Measurements from ENCODE around the gene ZFAND3.

ZFAND3 gene

GRCh38 chr6:37798436-37799262 lies 20.9 kb upstream of the ZFAND3 start:
- DNase-seq, result no peak

- no peak for DNase-seq
Observed at GRCh38 chr6:37799263-37799644, 20.3 kb upstream of the ZFAND3 start.

GRCh38 chr6:37800703-37801604 lies 18.6 kb upstream of the ZFAND3 start:
- no peak for DNase-seq

GRCh38 chr6:37801605-37801940 lies 18.0 kb upstream of the ZFAND3 start:
- DNase-seq, result no peak

GRCh38 chr6:37802810-37803209 lies 16.7 kb upstream of the ZFAND3 start:
- DNase-seq, result no peak

- no peak for DNase-seq
Observed at GRCh38 chr6:37804586-37804985, 14.9 kb upstream of the ZFAND3 start.

- no peak for DNase-seq
Observed at GRCh38 chr6:37806213-37806612, 13.3 kb upstream of the ZFAND3 start.

- DNase-seq, result peak; percentile 5
Observed at GRCh38 chr6:37807656-37808055, 11.9 kb upstream of the ZFAND3 start.

GRCh38 chr6:37809197-37809543 lies 10.4 kb upstream of the ZFAND3 start:
- DNase-seq, result no peak

- DNase-seq, result no peak
Observed at GRCh38 chr6:37812841-37813240, 6.7 kb upstream of the ZFAND3 start.

GRCh38 chr6:37814374-37814773 lies 5.2 kb upstream of the ZFAND3 start:
- no peak for DNase-seq

GRCh38 chr6:37816599-37817375 lies 2.7 kb upstream of the ZFAND3 start:
- DNase-seq, result no peak

GRCh38 chr6:37818536-37819176 lies 871 bp upstream of the ZFAND3 start:
- DNase-seq, result peak; percentile 77

GRCh38 chr6:37819802-37820717 lies 533 bp downstream of the ZFAND3 start:
- DNase-seq, result peak; percentile 0

GRCh38 chr6:37820718-37821079 lies 1.2 kb downstream of the ZFAND3 start:
- DNase-seq, result no peak

- DNase-seq, result no peak
Observed at GRCh38 chr6:37821446-37821845, 1.9 kb downstream of the ZFAND3 start.

- no peak for DNase-seq
Observed at GRCh38 chr6:37822851-37823682, 3.5 kb downstream of the ZFAND3 start.

GRCh38 chr6:37824170-37824569 lies 4.6 kb downstream of the ZFAND3 start:
- no peak for DNase-seq

GRCh38 chr6:37826188-37826587 lies 6.7 kb downstream of the ZFAND3 start:
- no peak for DNase-seq

GRCh38 chr6:37826993-37827392 lies 7.5 kb downstream of the ZFAND3 start:
- no peak for DNase-seq

All from NCI-H2107 (cell line).